ENCODE data around the gene CSF1R.

CSF1R gene

GRCh38 chr5:150022158-150022531 lies 64.2 kb downstream of the CSF1R start:
- no peak for DNase-seq

- DNase-seq = no peak
These were observed 64.7 kb downstream of the CSF1R start for GRCh38 chr5:150021491-150022157.

GRCh38 chr5:150020249-150020648 lies 66.1 kb downstream of the CSF1R start:
- no peak for DNase-seq

GRCh38 chr5:150017226-150018005 lies 68.9 kb downstream of the CSF1R start:
- DNase-seq = no peak

GRCh38 chr5:150016537-150016936 lies 69.8 kb downstream of the CSF1R start:
- no peak for DNase-seq

- DNase-seq = no peak
These were observed 70.9 kb downstream of the CSF1R start for GRCh38 chr5:150015415-150015814.

GRCh38 chr5:150014456-150014855 lies 71.9 kb downstream of the CSF1R start:
- no peak for DNase-seq

- DNase-seq = no peak
These were observed 72.4 kb downstream of the CSF1R start for GRCh38 chr5:150013931-150014330.

- no peak for DNase-seq
These were observed 76.5 kb downstream of the CSF1R start for GRCh38 chr5:150009671-150010387.

- DNase-seq = no peak
These were observed 79.3 kb downstream of the CSF1R start for GRCh38 chr5:150007050-150007449.

GRCh38 chr5:150006318-150006717 lies 80.0 kb downstream of the CSF1R start:
- no peak for DNase-seq

All from activated CD8-positive, alpha-beta memory T cell treated with anti-CD3 and anti-CD28 coated beads, Interleukin-2, amount 50 U/mL, for 4 hours (primary cell).